Panc1 (cell line): ENCODE measurements around the gene CYFIP2. TPM values are rescaled to one million over a fixed set of nuclear protein-coding genes. Genes with fewer than 3 reads are reported as not detected.

Experiments used
- ATAC-seq: fragments of 200-7000 bp; cut with Tn5 transposase; 2 replicates; pipeline ENCODE4 v1.9.1; 2020; ENCODE audit warnings: mild to moderate bottlenecking, moderate library complexity
- BruUV-seq: library from RNA; stranded (reverse); fragments of 400-500 nt; replicated peaks from 2 replicates; lab custom pipeline; 2021; lab: Mats Ljungman, UMichigan
- CTCF ChIA-PET: fragments of 300-600 bp; sonication (Branson Sonifier 250); formaldehyde crosslinking; loops from one replicate; lab custom pipeline; 2022; ENCODE audit warnings: antibody characterized with exemption; lab: Charles Lee
- POLR2A ChIA-PET: fragments of 300-600 bp; sonication (Branson Sonifier 250); formaldehyde crosslinking; loops from one replicate; lab custom pipeline; 2022; ENCODE audit warnings: antibody characterized with exemption; lab: Charles Lee
- DNase-seq: peaks from one replicate; pipeline ENCODE4 v3.0.0-alpha.2; 2010; ENCODE audit warnings: low read depth, low spot score
- H3K27ac ChIP-seq: 2 replicates; pipeline ENCODE4 v1.5.1; 2011; ENCODE audit warnings: mild to moderate bottlenecking, low read length, inconsistent platforms
- H3K27me3 ChIP-seq: fragments of 200-500 bp; sonication (Bioruptor generic); 2 replicates; pipeline ENCODE4 v1.6.0; 2014; ENCODE audit warnings: low read length, inconsistent platforms; ENCODE audit not compliant: control insufficient read depth, insufficient read depth
- H3K36me3 ChIP-seq: fragments of 200-500 bp; sonication (Bioruptor generic); 2 replicates; pipeline ENCODE4 v1.5.1; 2014; ENCODE audit warnings: inconsistent platforms, mild to moderate bottlenecking, low read length, moderate library complexity; ENCODE audit not compliant: control insufficient read depth, insufficient read depth
- H3K4me1 ChIP-seq: 2 replicates; pipeline ENCODE4 v1.5.1; 2011; ENCODE audit warnings: inconsistent platforms, mild to moderate bottlenecking, low read length, moderate library complexity; ENCODE audit not compliant: control insufficient read depth, insufficient read depth
- H3K4me3 ChIP-seq, 2 experiments: 2 replicates each; pipeline ENCODE4 v1.5.1; 2011 to 2012; ENCODE audit warnings: low read depth in 2 of 2, low read length in 2 of 2, mild to moderate bottlenecking in 2 of 2, inconsistent platforms in 1 of 2, moderate library complexity in 1 of 2
- H3K9me3 ChIP-seq: fragments of 200-500 bp; sonication (Bioruptor generic); 2 replicates; pipeline ENCODE4 v1.5.1; 2014; ENCODE audit warnings: low read depth, mild to moderate bottlenecking, inconsistent platforms, low read length, moderate library complexity; ENCODE audit not compliant: control insufficient read depth, insufficient read depth
- POLR2AphosphoS5 ChIP-seq: IDR thresholded peaks from 2 replicates; pipeline ENCODE4 v1.6.1; 2012; ENCODE audit warnings: mild to moderate bottlenecking, low read depth, low read length, moderate library complexity
- REST ChIP-seq, 2 experiments: IDR thresholded peaks; 2 replicates each; pipeline ENCODE4 v1.6.1; 2011 to 2012; ENCODE audit warnings: low read depth in 2 of 2, control low read depth in 1 of 2, low read length in 1 of 2, mild to moderate bottlenecking in 1 of 2, moderate library complexity in 1 of 2; ENCODE audit not compliant: insufficient read depth in 1 of 2
- SIN3A ChIP-seq: IDR thresholded peaks from 2 replicates; pipeline ENCODE4 v1.6.1; 2012; ENCODE audit warnings: low read depth, mild to moderate bottlenecking, low read length, moderate library complexity, borderline replicate concordance; ENCODE audit not compliant: insufficient read depth
- TCF7L2 ChIP-seq: IDR thresholded peaks from 2 replicates; pipeline ENCODE4 v1.6.1; 2011; ENCODE audit warnings: mild to moderate bottlenecking, low read depth, low read length, inconsistent platforms
- in situ Hi-C: cut with HindIII; loops from 2 replicates; pipeline ENCODE4 v1.10.0; 2016; ENCODE audit warnings: low sequenced_read_pairs, low pct_unique_long_range_greater_than_20kb
- intact Hi-C: fragments of 100-400 bp; cut with micrococcal nuclease; formaldehyde crosslinking; loops from one replicate; pipeline ENCODE4 v1.10.0; 2022; ENCODE audit not compliant: unreplicated experiment
- total RNA-seq: library from RNA; stranded (reverse); gene quantifications from one replicate; pipeline ENCODE4 v1.2.1, GENCODE V29; 2021; ENCODE audit not compliant: unreplicated experiment
- TF ChIP-seq, protein P1 (sequence below): fragments of 450-650 bp; IDR thresholded peaks from 2 replicates; pipeline ENCODE4 v1.5.1; 2017; ENCODE audit warnings: mild to moderate bottlenecking

Gene CYFIP2
- total RNA-seq, 1 experiment from 2014 or later, result 0.80 TPM

DNA sequence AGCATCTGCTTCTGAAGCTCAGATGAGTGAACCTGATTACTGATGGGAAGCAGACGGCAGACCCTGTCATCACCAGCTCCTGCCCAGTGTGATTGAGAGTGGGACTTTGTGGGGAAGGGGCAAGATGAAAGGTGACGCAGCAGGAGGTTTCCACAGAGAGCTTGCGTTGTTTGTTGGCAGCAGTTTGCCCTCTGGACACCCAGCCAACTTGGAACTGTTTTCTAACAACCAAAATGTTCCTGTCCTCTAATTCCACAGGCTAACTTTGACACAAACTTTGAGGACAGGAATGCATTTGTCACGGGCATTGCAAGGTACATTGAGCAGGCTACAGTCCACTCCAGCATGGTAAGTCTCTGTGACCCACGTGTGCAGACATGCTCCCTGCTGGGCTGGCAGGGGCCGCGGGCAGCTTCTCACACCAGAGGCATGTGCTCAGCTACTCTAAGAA, 20.9 kb downstream of the CYFIP2 start:
- intact Hi-C loops (no loop called here), in situ Hi-C loops (no loop called here)
- ChIA-PET CTCF (no interaction called here), POLR2A (no interaction called here)
- no TSS peak for BruUV-seq
- TF ChIP-seq SIN3A, result no peak
- no peak for TF ChIP-seq REST (IDR thresholded peaks at IDR 0.05; ENCODE audit: insufficient read depth in 1 of 2, low read depth in 2 of 2, low read length in 1 of 2)
- TF ChIP-seq TCF7L2, result no peak
- TF ChIP-seq POLR2AphosphoS5, result no peak
- TF ChIP-seq, protein P1, sequence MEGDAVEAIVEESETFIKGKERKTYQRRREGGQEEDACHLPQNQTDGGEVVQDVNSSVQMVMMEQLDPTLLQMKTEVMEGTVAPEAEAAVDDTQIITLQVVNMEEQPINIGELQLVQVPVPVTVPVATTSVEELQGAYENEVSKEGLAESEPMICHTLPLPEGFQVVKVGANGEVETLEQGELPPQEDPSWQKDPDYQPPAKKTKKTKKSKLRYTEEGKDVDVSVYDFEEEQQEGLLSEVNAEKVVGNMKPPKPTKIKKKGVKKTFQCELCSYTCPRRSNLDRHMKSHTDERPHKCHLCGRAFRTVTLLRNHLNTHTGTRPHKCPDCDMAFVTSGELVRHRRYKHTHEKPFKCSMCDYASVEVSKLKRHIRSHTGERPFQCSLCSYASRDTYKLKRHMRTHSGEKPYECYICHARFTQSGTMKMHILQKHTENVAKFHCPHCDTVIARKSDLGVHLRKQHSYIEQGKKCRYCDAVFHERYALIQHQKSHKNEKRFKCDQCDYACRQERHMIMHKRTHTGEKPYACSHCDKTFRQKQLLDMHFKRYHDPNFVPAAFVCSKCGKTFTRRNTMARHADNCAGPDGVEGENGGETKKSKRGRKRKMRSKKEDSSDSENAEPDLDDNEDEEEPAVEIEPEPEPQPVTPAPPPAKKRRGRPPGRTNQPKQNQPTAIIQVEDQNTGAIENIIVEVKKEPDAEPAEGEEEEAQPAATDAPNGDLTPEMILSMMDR, result no peak
- Histone ChIP-seq H3K4me3 (no peak overlapping the region), H3K36me3 (no peaks in the 10 kb centered on the region), H3K9me3 (no peaks in the 10 kb centered on the region), H3K4me1 (no peaks in the 10 kb centered on the region), H3K27me3 (peaks cover 2% of the 10 kb centered on the region), H3K27ac (no peak overlapping the region)
- no peak for DNase-seq
- no peak for ATAC-seq

- CTCF ChIA-PET, result no interaction called here
- in situ Hi-C loops, result no loop called here
- no peak for ATAC-seq
These were observed 22.7 kb downstream of the CYFIP2 start for GRCh38 chr5:157288405-157289163.

More at GRCh38 chr5:157288405-157289163, 22.7 kb downstream of the CYFIP2 start:
- POLR2A ChIA-PET, result no interaction called here
- H3K4me1 ChIP-seq, result no peaks in the 10 kb centered on the region
- no peaks in the 10 kb centered on the region for H3K9me3 ChIP-seq
- no peak overlapping the region for H3K4me3 ChIP-seq
- peaks cover 2% of the 10 kb centered on the region for H3K27me3 ChIP-seq
- no peak overlapping the region for H3K27ac ChIP-seq
- H3K36me3 ChIP-seq, result no peaks in the 10 kb centered on the region
- no peak for DNase-seq
- no peak for TF ChIP-seq TCF7L2
- no peak for TF ChIP-seq SIN3A
- no peak for TF ChIP-seq REST (IDR thresholded peaks at IDR 0.05; ENCODE audit: insufficient read depth in 1 of 2, low read depth in 2 of 2, low read length in 1 of 2)
- TF ChIP-seq, protein P1, result no peak
- no peak for TF ChIP-seq POLR2AphosphoS5
- BruUV-seq, result no TSS peak
- intact Hi-C loops, result no loop called here
